Stimulated activated CD8-positive, alpha-beta memory T cell treated with anti-CD3 and anti-CD28 coated beads, Interleukin-4, amount 100 ng/mL, for 48 hours (primary cell): ENCODE data around the gene ERCC4.

Source experiments
- DNase-seq: peaks from one replicate; pipeline ENCODE4 v3.0.0-alpha.2; 2020

ERCC4 gene

DNA sequence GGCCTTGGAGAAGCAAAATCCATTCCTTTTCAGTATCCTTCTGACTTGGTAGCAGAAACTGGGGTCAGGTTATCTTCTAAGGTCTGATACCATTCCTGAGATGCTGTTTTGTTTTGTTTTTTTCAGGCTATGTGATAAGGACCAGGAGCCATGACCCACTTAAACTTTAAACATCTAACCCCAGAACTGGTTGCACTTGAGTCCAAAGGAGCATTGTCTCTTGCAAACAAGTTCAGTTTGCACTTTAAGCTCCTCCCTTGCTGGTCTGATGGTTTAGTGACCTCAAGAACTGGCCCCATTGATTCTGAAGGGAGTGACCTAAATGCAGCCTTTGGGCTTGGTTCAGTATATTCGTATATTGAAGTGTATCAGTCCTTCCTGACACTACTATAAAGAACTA is 75.2 kb downstream of the ERCC4 start:
- DNase-seq: no peak

DNA sequence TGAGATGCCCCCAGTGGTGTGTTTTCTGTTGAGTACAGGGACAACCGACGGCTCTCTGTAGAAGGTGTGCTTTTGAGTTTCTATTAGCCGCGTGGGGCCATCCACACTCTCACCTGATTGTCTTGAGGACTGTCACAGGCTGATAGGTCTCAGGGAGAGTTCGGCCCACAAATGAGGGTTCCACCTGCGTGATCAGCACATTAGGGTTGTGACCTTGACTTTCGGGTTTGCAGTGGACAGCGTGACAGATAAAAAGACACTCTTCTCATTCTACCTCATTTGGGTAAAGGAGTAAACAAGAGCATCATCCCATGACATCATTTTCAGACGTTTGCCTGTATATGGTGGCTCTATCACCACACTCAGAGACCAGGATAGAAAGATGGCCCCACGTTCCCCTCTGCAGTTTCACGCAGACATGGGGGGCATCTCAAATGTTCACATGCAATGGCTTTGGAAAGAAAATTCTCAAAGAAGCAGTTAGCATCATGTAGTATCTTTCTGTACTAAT is 76.9 kb downstream of the ERCC4 start:
- no peak for DNase-seq

DNA sequence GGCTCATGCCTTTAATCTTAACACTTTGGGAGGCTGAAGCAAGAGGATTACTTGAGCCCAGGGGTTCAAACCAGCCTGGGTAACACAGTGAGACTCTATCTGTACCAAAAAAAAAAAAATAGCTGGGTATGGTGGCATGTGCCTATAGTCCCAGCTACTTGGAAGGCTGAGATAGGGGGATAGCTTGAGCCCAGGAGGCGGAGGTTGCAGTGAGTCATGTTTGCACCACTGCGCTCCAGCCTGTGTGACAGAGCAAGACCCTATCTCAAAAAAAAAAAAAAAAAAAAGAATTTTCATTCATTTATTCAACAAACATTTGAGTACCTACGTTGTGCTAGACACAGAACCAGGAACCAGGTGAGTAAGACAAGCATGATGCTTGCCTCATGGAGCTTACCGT is 77.6 kb downstream of the ERCC4 start:
- DNase-seq: no peak

DNA sequence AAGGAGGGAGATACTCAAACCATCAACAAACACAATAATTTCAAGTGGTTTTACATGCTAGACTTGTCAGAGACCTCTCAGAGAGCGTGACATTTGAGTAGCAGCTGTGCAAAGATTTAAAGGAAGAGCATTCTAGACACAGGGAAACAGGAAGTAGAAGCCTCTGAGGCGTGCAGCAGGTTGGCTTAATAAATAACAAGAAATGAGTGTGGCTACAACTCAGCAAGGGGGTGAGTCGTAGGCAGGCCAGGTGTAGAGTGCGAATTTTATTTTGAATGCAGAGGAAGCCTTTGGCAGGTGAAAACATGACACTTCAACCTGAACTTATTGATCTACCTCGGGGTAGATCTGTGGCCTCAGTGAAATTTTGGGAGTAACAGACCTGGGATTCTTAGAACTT is 78.0 kb downstream of the ERCC4 start:
- DNase-seq: no peak

DNA sequence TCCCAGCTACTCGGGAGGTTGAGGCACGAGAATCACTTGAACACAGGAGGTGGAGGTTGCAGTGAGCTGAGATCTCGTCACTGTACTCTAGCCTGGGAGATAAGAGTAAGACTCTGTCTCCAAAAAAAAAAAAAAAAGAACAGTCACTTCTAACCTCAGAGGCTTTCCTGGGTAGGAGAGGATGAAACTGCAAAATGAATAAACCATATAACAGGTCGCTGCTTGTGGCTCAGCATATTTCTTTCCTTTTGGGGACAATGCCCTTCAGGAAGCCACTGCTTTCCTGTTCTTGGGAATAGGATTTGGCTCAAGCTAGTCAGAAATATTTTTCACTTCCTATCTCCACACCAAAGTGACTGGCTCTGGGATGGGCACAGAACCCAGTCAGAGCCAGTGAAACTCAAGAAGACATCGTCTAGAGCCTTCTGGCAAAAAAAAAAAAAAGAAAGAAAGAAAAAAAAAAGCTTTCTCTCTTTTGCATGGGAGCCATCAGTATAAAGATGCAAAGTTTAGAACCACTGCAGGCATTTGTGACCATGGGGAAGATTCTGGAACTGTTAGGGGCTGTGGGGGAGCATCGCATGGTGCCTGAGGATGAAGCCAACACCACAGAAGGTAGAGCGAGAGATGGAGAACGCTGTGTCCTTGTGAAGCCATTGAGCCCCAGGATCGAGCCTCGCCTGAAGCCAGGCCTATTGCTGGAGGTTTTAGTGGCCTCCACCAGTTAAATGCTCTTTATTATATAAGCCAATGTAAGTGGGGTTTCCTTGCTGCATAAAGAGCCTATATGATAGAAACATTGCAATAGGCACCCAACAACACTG is 79.3 kb downstream of the ERCC4 start:
- DNase-seq: no peak

DNA sequence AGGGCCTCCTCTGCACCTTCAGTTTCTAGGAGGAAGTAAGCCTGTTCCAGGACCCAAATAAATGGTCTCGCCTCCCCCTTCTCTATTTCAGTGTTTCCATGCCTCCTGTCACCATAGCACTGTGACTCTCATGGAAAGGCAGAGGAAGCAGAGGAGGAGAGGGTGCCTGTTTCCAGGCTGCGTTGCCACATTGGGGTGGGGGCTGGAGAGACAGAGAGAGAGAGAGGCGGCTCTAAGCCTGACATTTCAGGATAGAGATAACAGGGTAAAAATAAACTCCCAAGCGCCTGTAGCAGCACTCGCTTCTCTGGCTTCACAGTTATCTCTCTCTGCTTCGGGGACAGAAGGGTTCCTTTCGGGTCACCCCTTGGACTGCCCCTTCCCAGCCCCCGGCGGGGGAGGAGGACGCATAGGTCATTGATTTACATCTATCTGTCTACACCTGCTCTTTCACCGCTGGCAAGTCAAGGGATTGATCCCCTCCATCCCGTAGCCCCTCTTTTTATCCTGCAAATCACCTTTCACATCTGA is 80.0 kb downstream of the ERCC4 start:
- no peak for DNase-seq

DNA sequence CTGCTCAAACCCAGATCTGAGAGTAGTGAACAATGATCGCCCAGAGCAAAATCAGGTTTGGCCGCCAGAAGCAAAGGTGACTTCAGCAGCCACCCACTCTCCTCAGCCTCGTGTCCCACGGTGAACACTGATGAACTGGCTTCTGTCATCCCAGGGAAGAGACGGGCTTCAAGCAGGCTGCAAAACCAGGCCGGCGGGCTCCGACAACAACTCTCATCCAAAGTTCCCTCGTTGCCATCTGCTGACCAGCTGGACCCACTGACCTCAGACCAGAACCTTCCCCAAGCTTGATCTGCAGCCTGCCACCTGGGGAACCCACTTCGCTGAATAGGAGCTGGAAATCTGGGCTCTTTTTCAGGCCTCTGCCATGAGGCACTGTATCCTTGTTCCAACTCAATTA is 81.6 kb downstream of the ERCC4 start:
- no peak for DNase-seq
